T-helper 9 cell (primary cell): ENCODE measurements around the gene XCR1.
"Not testable (repeated sequence)": the region's sequence is repeated elsewhere in the genome, so short reads cannot be mapped to it uniquely, and the experiment has no call there.

Experiments used
- DNase-seq: peaks from one replicate; pipeline ENCODE4 v3.0.0-alpha.2; 2020

Gene XCR1

GRCh38 chr3:46038916-46039315 is 11.6 kb upstream of the XCR1 start:
- no peak for DNase-seq

GRCh38 chr3:46038071-46038470 is 10.8 kb upstream of the XCR1 start:
- DNase-seq, result not testable (repeated sequence)

DNA sequence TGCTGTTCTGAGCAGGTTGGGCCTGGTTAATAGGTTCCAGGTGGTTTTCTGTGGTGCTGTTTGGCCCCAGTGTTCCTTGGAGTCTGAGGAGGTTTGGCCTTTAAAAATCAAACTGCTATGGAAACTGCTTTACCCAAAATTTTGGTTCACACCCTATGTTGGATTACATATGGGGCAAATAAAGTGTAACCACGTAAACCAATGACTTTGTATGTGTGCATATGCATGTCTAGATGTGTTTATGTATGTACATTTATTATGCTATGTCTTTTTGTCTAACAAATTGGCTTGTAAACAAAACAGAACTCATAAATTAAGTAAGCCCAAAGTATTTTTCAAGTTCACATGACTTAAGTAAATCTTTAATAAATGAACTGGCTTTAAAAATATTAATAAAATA is 8.9 kb upstream of the XCR1 start:
- DNase-seq, result no peak

DNA sequence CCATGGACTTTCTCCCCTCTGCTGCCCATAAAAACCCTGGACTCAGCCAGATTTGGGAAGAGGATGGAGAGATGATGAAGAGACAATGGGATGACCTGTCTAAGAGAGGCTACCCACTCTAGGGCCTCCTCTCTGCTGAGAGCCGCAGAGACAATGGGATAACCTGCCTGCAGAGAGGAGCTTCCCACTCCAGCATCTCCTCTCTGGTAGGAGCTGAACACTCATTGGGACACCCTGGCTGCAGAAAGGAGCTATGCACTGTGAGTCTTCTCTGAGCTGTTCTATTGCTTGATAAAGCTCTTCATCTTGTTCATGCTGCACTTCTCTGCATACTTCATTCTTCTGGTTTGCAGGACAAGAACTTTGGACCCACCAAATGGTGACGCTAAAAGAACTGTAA is 4.5 kb upstream of the XCR1 start:
- DNase-seq, result no peak

DNA sequence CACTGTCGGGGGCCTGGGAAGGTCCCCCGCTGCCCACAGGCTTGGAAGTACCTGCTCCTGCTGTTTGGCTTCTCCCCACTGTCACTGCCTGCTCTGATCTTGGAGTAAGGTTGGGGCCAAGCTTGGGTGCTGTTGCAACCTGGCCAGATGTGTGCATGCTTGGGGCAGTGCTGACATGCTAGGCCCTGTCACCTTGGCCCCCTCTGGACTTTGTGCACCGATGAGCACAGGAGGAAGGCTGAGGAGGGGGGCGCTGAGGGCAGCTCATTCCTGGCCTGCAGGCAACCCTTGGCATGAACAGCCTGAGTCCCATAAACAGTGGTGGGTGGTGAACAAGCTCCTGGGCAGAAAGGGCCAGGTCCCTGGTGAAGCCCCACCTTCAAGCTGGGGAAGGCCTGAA is 4.0 kb upstream of the XCR1 start:
- no peak for DNase-seq

- no peak for DNase-seq
Measured at GRCh38 chr3:46030626-46031025, 3.3 kb upstream of the XCR1 start.

GRCh38 chr3:46029953-46030543 is 2.8 kb upstream of the XCR1 start:
- no peak for DNase-seq

DNA sequence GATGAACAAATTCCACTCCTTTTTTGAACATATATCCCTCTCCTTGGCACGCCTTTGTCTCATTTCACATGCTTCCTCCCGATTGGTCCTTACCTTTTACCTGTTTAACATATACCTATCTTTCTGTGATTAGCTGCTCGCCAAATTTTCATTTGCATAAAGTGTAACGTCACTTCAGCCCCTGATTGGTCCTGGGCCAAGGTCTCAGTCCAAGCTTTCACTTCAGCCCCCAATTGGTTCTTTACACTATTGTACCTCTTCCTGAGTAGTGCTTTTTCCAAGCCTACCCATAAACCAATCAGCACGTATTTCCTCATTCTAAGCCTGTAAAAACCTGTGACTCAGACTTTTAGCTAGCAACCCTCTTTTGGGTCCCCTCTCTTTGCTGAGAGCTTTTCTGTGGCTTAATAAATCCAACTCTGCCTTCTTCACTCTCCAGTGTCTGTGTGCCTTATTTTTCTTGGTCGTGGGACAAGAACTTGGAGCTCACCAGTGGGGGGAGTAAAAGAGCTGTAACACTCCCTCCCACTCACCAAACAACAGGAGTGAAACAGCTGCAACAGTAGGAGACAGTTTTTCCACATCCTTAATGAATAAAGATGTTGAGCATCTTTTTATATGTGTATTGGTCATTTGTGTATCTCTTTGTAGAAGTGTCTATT is 584 bp upstream of the XCR1 start:
- no peak for DNase-seq

- no peak for DNase-seq
Measured at GRCh38 chr3:46025139-46025538, 2.1 kb downstream of the XCR1 start.

- DNase-seq, result no peak
Measured at GRCh38 chr3:46024131-46024530, 3.2 kb downstream of the XCR1 start.

GRCh38 chr3:46022909-46023785 is 4.1 kb downstream of the XCR1 start:
- DNase-seq, result no peak

DNA sequence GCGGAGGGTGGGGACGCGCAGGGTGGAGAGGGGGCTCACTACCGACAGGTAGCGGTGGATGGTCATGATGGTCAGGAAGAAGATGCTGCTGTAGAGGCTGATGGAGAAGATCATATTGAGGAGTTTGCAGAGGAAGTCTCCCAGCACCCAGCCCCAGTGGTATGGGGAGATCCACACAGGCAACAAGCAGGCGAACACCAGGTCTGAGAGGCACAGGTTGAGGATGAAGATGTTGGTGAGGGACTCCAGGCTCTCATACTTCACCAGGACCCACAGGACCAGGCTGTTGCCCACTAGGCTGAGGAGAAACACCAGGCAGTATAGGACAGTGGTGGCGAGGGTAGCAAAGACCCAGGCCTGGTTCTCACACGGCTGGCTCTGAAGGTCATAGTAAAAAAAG is 5.8 kb downstream of the XCR1 start:
- no peak for DNase-seq

GRCh38 chr3:46020766-46021510 is 6.3 kb downstream of the XCR1 start:
- no peak for DNase-seq

DNA sequence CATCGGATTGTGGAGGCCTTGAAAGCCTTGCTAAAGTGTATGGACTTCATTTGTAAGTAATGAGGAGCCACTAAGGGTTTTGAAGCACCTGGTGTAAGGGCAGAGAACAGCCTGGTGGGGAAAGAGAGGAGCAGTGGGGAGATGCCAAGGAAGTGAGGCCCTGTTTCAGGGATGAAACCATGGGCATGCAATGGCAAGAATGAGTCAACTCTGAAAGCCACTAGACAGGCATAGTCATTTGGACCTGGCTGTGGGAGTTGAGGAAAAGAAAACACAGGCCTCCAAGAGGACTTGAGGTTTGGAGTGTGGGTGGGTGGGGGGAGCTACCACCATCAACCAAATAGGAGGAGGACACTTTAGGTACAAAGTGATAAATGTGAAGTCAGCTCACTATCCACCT is 7.6 kb downstream of the XCR1 start:
- no peak for DNase-seq

- DNase-seq, result no peak
Measured at GRCh38 chr3:46017720-46018119, 9.6 kb downstream of the XCR1 start.

- no peak for DNase-seq
Measured at GRCh38 chr3:46013316-46014094, 13.8 kb downstream of the XCR1 start.

DNA sequence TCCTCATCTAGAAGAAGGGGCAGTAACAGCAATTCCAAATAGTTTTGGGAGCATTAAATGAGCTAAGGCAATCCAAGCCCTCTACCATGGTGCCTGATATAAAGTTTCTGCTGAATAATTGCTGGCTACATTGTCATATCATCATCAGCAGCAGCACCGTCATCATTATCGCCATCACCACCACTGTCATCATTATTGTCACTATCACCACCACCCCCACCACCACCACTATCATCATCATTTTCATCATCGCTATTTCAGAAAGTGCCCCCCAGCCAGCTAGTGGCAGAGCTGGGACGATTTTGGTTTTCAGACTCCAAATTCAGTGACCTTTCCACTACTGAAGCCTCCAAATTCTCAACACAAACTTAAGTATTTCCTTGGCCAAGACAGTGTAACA is 15.0 kb downstream of the XCR1 start:
- no peak for DNase-seq

GRCh38 chr3:46010519-46011113 is 16.7 kb downstream of the XCR1 start:
- DNase-seq, result no peak

GRCh38 chr3:46008058-46008457 is 19.2 kb downstream of the XCR1 start:
- no peak for DNase-seq

GRCh38 chr3:46007280-46007679 is 20.0 kb downstream of the XCR1 start:
- no peak for DNase-seq

DNA sequence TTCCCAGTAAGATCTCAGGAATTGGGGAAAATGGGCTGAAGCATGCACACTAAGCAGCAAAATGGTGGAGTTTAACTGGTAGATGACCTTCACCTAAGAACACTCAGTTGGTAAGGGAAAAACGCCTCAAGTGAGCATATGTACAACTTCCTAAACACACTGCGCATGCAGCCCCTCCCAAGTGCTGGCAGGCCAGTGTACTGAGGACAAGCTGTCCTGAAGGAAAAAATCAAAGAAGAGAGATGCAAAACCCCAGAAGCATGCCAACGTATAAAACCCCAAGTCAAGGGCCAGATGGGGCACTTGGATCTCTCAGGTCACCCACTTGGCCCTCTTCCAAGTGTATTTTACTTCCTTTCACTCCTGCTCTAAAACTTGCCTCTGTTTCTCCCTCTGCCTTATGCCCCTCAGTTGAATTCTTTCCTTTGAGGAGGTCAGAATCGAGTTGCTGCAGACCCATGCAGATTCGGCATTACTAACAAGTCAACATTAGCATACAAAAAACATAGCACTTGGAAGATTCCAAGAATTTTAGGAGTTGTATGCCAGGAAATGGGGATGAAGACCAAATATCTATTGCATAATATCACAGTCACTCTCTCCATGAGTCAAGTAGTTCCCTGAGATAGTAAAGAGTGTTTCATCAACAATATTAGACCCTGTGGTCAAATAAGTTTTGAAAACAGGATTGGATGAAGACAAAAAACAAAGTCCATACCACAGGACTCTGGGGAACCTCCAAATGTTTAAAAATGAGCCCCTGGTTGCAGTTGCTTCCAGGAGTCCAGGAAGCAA is 20.8 kb downstream of the XCR1 start:
- DNase-seq, result no peak
